ENCODE measurements around the gene RELCH.

The RELCH gene

GRCh38 chr18:62258616-62259015 lies 71.6 kb downstream of the RELCH start:
- no peak for DNase-seq (ENCODE audit: low read depth in 2 of 2)

- DNase-seq (ENCODE audit: low read depth in 2 of 2), result no peak
Measured at GRCh38 chr18:62262061-62262460, 75.0 kb downstream of the RELCH start.

GRCh38 chr18:62264984-62265383 lies 77.9 kb downstream of the RELCH start:
- no peak for DNase-seq (ENCODE audit: low read depth in 2 of 2)

GRCh38 chr18:62277045-62277444 lies 90.0 kb downstream of the RELCH start:
- no peak for DNase-seq (ENCODE audit: low read depth in 2 of 2)

GRCh38 chr18:62279561-62279960 lies 92.5 kb downstream of the RELCH start:
- no peak for DNase-seq (ENCODE audit: low read depth in 2 of 2)

- no peak for DNase-seq (ENCODE audit: low read depth in 2 of 2)
Measured at GRCh38 chr18:62280058-62280457, 93.0 kb downstream of the RELCH start.

GRCh38 chr18:62280786-62281185 lies 93.7 kb downstream of the RELCH start:
- no peak for DNase-seq (ENCODE audit: low read depth in 2 of 2)

GRCh38 chr18:62281684-62282083 lies 94.6 kb downstream of the RELCH start:
- DNase-seq (ENCODE audit: low read depth in 2 of 2), result no peak

GRCh38 chr18:62282188-62282629 lies 95.2 kb downstream of the RELCH start:
- no peak for DNase-seq (ENCODE audit: low read depth in 2 of 2)

GRCh38 chr18:62284637-62285036 lies 97.6 kb downstream of the RELCH start:
- no peak for DNase-seq (ENCODE audit: low read depth in 2 of 2)

GRCh38 chr18:62285281-62285680 lies 98.2 kb downstream of the RELCH start:
- no peak for DNase-seq (ENCODE audit: low read depth in 2 of 2)

- DNase-seq (ENCODE audit: low read depth in 2 of 2), result no peak
Measured at GRCh38 chr18:62287781-62288664, 101.0 kb downstream of the RELCH start.

GRCh38 chr18:62288665-62289008 lies 101.6 kb downstream of the RELCH start:
- no peak for DNase-seq (ENCODE audit: low read depth in 2 of 2)

GRCh38 chr18:62289047-62289446 lies 102.0 kb downstream of the RELCH start:
- no peak for DNase-seq (ENCODE audit: low read depth in 2 of 2)

- DNase-seq (ENCODE audit: low read depth in 2 of 2), result no peak
Measured at GRCh38 chr18:62294073-62294472, 107.0 kb downstream of the RELCH start.

GRCh38 chr18:62300359-62300963 lies 113.4 kb downstream of the RELCH start:
- DNase-seq (ENCODE audit: low read depth in 2 of 2), result no peak

GRCh38 chr18:62301322-62301721 lies 114.3 kb downstream of the RELCH start:
- DNase-seq (ENCODE audit: low read depth in 2 of 2), result no peak

GRCh38 chr18:62312851-62313250 lies 125.8 kb downstream of the RELCH start:
- DNase-seq (ENCODE audit: low read depth in 2 of 2), result no peak

GRCh38 chr18:62318228-62319180 lies 131.4 kb downstream of the RELCH start:
- DNase-seq (ENCODE audit: low read depth in 2 of 2), result no peak

- no peak for DNase-seq (ENCODE audit: low read depth in 2 of 2)
Measured at GRCh38 chr18:62321201-62321600, 134.1 kb downstream of the RELCH start.

- DNase-seq (ENCODE audit: low read depth in 2 of 2), result no peak
Measured at GRCh38 chr18:62323483-62324180, 136.6 kb downstream of the RELCH start.

All from stimulated activated CD4-positive, alpha-beta T cell treated with anti-CD3 and anti-CD28 coated beads, Interleukin-12 subunit alpha, Interleukin-12 subunit beta, amount 100 ng/mL, for 24 hours (primary cell).